HG03280 (cell line): Measurements from ENCODE around the gene IGFBP2.

Experiments used
- ATAC-seq: cut with Tn5 transposase; IDR thresholded peaks from one replicate; pipeline ENCODE4 v1.9.1; 2021; ENCODE audit warnings: mild to moderate bottlenecking, moderate library complexity; ENCODE audit not compliant: unreplicated experiment

The IGFBP2 gene

GRCh38 chr2:216661051-216661450, 27.8 kb downstream of the IGFBP2 start:
- no peak for ATAC-seq

GRCh38 chr2:216661639-216662375, 28.6 kb downstream of the IGFBP2 start:
- ATAC-seq: no peak

GRCh38 chr2:216663106-216663505, 29.9 kb downstream of the IGFBP2 start:
- no peak for ATAC-seq

- no peak for ATAC-seq
Measured at GRCh38 chr2:216663846-216664245, 30.6 kb downstream of the IGFBP2 start.

- no peak for ATAC-seq
Measured at GRCh38 chr2:216664593-216665034, 31.4 kb downstream of the IGFBP2 start.

- no peak for ATAC-seq
Measured at GRCh38 chr2:216665242-216665641, 32.0 kb downstream of the IGFBP2 start.

GRCh38 chr2:216665717-216666116, 32.5 kb downstream of the IGFBP2 start:
- no peak for ATAC-seq

- ATAC-seq: peak; percentile 77
Measured at GRCh38 chr2:216666461-216667233, 33.4 kb downstream of the IGFBP2 start.

- no peak for ATAC-seq
Measured at GRCh38 chr2:216670266-216671080, 37.3 kb downstream of the IGFBP2 start.

GRCh38 chr2:216671081-216671411, 37.8 kb downstream of the IGFBP2 start:
- ATAC-seq: no peak

- ATAC-seq: no peak
Measured at GRCh38 chr2:216671791-216672343, 38.6 kb downstream of the IGFBP2 start.

- no peak for ATAC-seq
Measured at GRCh38 chr2:216672466-216672865, 39.2 kb downstream of the IGFBP2 start.

GRCh38 chr2:216673021-216673420, 39.8 kb downstream of the IGFBP2 start:
- ATAC-seq: no peak

GRCh38 chr2:216673609-216674008, 40.4 kb downstream of the IGFBP2 start:
- ATAC-seq: no peak

- ATAC-seq: no peak
Measured at GRCh38 chr2:216674376-216674775, 41.2 kb downstream of the IGFBP2 start.

- no peak for ATAC-seq
Measured at GRCh38 chr2:216676630-216677029, 43.4 kb downstream of the IGFBP2 start.

- no peak for ATAC-seq
Measured at GRCh38 chr2:216677439-216678097, 44.3 kb downstream of the IGFBP2 start.

GRCh38 chr2:216678098-216678465, 44.9 kb downstream of the IGFBP2 start:
- no peak for ATAC-seq

GRCh38 chr2:216678813-216679657, 45.8 kb downstream of the IGFBP2 start:
- ATAC-seq: no peak

GRCh38 chr2:216679658-216680024, 46.4 kb downstream of the IGFBP2 start:
- ATAC-seq: no peak
